Natural killer cell (primary cell): Measurements from ENCODE around the gene CAMTA2. TPM values are rescaled to one million over a fixed set of nuclear protein-coding genes. Genes with fewer than 3 reads are reported as not detected.
A peak's percentile ranks its signal among the peaks of the same experiment; 100 is the strongest.

Experiments used
- ATAC-seq, 3 donors: fragments of 150-1000 bp in 2 of 3; fragments of 200-7000 bp in 1 of 3; cut with Tn5 transposase; 1 replicate in 1 of 3; 2 replicates in 2 of 3; pipeline ENCODE4 v1.10.0; 2021; ENCODE audit warnings: mild to moderate bottlenecking in 2 of 3, moderate library complexity in 2 of 3
- DNase-seq, 2 donors: peaks; one replicate each; pipeline versions ENCODE4 v3.0.0 to v3.0.0-alpha.2; 2013 to 2021; ENCODE audit warnings: mixed read lengths in 1 of 2
- H3K27ac ChIP-seq: one replicate; pipeline ENCODE4 v1.5.1; 2013; ENCODE audit warnings: mild to moderate bottlenecking, low read length
- H3K27me3 ChIP-seq: one replicate; pipeline ENCODE4 v1.6.1; 2013; ENCODE audit warnings: low read length; ENCODE audit not compliant: control insufficient read depth, insufficient read depth
- H3K36me3 ChIP-seq: one replicate; pipeline ENCODE4 v1.6.1; 2013; ENCODE audit warnings: low read length; ENCODE audit not compliant: control insufficient read depth, insufficient read depth
- H3K4me1 ChIP-seq: one replicate; pipeline ENCODE4 v1.6.1; 2013; ENCODE audit warnings: low read length; ENCODE audit not compliant: control insufficient read depth, insufficient read depth
- H3K4me3 ChIP-seq: one replicate; pipeline ENCODE4 v1.5.1; 2013; ENCODE audit warnings: low read length
- H3K9me3 ChIP-seq: one replicate; pipeline ENCODE4 v1.6.1; 2013; ENCODE audit warnings: low read length; ENCODE audit not compliant: control insufficient read depth, insufficient read depth
- H3K27ac Mint-ChIP-seq, 2 donors: one replicate each; pipeline ENCODE4 v1.8.0; 2022; ENCODE audit warnings: mild to moderate bottlenecking in 2 of 2, mixed read lengths in 2 of 2, moderate library complexity in 1 of 2
- H3K27me3 Mint-ChIP-seq, 2 donors: one replicate each; pipeline ENCODE4 v1.8.0; 2022; ENCODE audit warnings: low read depth in 2 of 2, mixed read lengths in 2 of 2
- H3K36me3 Mint-ChIP-seq: one replicate; pipeline ENCODE4 v1.8.0; 2022; ENCODE audit warnings: mixed read lengths
- H3K4me1 Mint-ChIP-seq, 2 donors: one replicate each; pipeline ENCODE4 v1.8.0; 2022; ENCODE audit warnings: mixed read lengths in 2 of 2
- H3K4me3 Mint-ChIP-seq: one replicate; pipeline ENCODE4 v1.8.0; 2022; ENCODE audit warnings: mild to moderate bottlenecking, moderate library complexity, mixed read lengths
- H3K9me3 Mint-ChIP-seq, 2 donors: one replicate each; pipeline ENCODE4 v1.8.0; 2022; ENCODE audit warnings: mixed read lengths in 2 of 2
- WGBS: methylation state at CpG from one replicate; pipeline ENCODE4 v1.1.7; 2013; ENCODE audit warnings: missing lambda C conversion rate; ENCODE audit not compliant: insufficient coverage; 5-methylcytosine and 5-hydroxymethylcytosine counted together
- intact Hi-C: fragments of 100-400 bp; cut with micrococcal nuclease; formaldehyde crosslinking; loops from one replicate; pipeline ENCODE4 v1.14.2; 2022
- total RNA-seq, 4 donors: library from RNA; stranded (reverse); fragments of 120-200 nt in 1 of 4; gene quantifications; one replicate each; pipeline versions ENCODE4 v1.2.3 to v1.2.4, GENCODE V29; 2013 to 2022
- TF ChIP-seq, protein P1 (sequence below): fragments of 200-600 bp; IDR thresholded peaks from one replicate; pipeline ENCODE4 v1.8.0; 2022; ENCODE audit warnings: antibody characterized with exemption

The CAMTA2 gene
- total RNA-seq, 3 donors from 2014 or later (not counting 1 experiment from before 2014, with no cell fraction given): 56.2 to 69.5 (median 69.4) TPM

DNA sequence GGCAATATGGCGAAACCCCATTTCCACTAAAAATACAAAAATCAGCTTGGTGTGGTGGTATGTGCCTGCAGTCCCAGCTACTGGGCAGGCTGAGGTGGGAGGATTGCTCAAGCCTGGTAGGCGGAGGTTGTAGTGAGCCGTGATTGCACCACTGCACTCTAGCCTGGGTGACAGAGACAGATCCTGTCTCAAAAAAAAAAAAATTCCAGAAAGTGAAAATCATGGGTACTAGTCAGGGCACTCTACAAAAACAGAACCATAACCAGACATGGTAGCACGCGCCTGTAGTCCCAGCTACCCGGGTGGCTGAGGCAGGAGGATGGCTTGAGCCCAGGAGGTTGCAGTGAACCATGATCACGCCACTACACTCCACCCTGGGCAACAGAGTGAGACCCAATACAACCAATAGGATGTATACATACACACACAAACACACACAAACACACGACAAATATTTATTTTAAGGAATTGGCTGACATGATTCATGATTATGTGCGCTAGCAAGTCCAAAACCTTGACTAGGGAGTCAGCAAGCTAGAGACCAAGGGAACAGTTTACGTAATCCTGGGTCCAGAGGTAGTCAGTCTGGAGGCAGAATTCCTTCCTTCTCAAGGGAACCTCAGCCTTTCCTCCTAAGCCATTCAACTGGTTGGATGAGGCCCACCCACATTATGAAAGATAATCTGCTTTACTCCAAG, 67.0 kb downstream of the CAMTA2 start:
- Histone ChIP-seq H3K27ac (no peak overlapping the region), H3K27me3 (no peaks in the 10 kb centered on the region), H3K4me1 (no peaks in the 10 kb centered on the region), H3K9me3 (no peaks in the 10 kb centered on the region), H3K36me3 (no peaks in the 10 kb centered on the region), H3K4me3 (no peak overlapping the region)
- 94% methylated on average over 9 of the region's 10 CpGs for WGBS
- DNase-seq: no peak
- Mint-ChIP-seq H3K27ac (no peak overlapping the region), H3K9me3 (no peaks in the 10 kb centered on the region), H3K4me1 (no peaks in the 10 kb centered on the region), H3K4me3 (no peak overlapping the region), H3K36me3 (no peaks in the 10 kb centered on the region), H3K27me3 (no peaks in the 10 kb centered on the region)
- ATAC-seq: peak in 1 of 3 donors; percentile 43
- intact Hi-C loops: no loop called here
- TF ChIP-seq, protein P1, sequence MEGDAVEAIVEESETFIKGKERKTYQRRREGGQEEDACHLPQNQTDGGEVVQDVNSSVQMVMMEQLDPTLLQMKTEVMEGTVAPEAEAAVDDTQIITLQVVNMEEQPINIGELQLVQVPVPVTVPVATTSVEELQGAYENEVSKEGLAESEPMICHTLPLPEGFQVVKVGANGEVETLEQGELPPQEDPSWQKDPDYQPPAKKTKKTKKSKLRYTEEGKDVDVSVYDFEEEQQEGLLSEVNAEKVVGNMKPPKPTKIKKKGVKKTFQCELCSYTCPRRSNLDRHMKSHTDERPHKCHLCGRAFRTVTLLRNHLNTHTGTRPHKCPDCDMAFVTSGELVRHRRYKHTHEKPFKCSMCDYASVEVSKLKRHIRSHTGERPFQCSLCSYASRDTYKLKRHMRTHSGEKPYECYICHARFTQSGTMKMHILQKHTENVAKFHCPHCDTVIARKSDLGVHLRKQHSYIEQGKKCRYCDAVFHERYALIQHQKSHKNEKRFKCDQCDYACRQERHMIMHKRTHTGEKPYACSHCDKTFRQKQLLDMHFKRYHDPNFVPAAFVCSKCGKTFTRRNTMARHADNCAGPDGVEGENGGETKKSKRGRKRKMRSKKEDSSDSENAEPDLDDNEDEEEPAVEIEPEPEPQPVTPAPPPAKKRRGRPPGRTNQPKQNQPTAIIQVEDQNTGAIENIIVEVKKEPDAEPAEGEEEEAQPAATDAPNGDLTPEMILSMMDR: no peak

DNA sequence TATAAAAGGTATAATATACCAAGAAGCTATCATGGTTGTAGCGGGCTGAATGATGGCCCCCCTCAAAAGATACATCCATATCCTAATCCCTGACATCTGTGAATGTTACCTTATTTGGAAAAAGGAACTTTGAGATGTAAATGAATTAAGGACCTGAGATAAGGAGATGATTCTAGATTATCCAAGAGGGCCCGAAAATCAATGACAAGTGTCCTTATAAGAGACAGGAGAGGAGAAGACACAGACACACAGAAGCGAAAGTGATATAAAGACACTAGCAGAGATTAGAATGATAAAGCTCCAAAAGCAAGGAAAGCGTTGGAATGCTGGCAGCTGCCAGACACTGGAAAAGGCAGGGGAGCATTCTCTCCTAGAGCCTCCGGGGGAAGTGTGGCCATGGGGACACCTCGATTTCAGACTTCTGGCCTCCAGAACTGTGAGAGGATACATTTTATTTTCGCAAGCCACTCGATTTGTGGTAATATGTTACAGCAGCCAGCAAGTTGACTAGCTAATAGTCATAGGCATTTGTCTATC, 67.9 kb downstream of the CAMTA2 start:
- Histone ChIP-seq H3K27ac (no peak overlapping the region), H3K36me3 (no peaks in the 10 kb centered on the region), H3K27me3 (no peaks in the 10 kb centered on the region), H3K9me3 (no peaks in the 10 kb centered on the region), H3K4me1 (no peaks in the 10 kb centered on the region), H3K4me3 (no peak overlapping the region)
- no peak overlapping the region for H3K27ac Mint-ChIP-seq
- H3K27me3 Mint-ChIP-seq: no peaks in the 10 kb centered on the region
- DNase-seq: no peak
- WGBS: 96% methylated on average over 5 of the region's 8 CpGs
- ATAC-seq: no peak
- H3K36me3 Mint-ChIP-seq: no peaks in the 10 kb centered on the region
- H3K4me1 Mint-ChIP-seq: no peaks in the 10 kb centered on the region
- intact Hi-C loops: no loop called here
- H3K4me3 Mint-ChIP-seq: no peak overlapping the region
- H3K9me3 Mint-ChIP-seq: no peaks in the 10 kb centered on the region
- TF ChIP-seq, protein P1: no peak

Other genes with a start within 250 kb of the CAMTA2 start
- gene ZMYND15, start 247.8 kb downstream of the CAMTA2 start, total RNA-seq: 1 to 10 TPM in 1 of 3 donors, under 1 TPM in 2; 0.52 to 3.5 (median 0.93) TPM
- gene CXCL16, start 247.7 kb downstream of the CAMTA2 start, total RNA-seq: 10 to 100 TPM in 2 of 3 donors, 1 to 10 TPM in 1; 4.0 to 31.8 (median 16.0) TPM
- gene TM4SF5, start 215.8 kb downstream of the CAMTA2 start, total RNA-seq: not detected
- gene VMO1, start 201.3 kb downstream of the CAMTA2 start, total RNA-seq: 1 to 10 TPM; 1.2 to 4.8 (median 1.3) TPM
- gene GLTPD2, start 198.7 kb downstream of the CAMTA2 start, total RNA-seq: not detected
- gene PSMB6, start 191.5 kb downstream of the CAMTA2 start, total RNA-seq: 10 to 100 TPM; 69.4 to 79.3 (median 70.0) TPM
- gene PLD2, start 180.5 kb downstream of the CAMTA2 start, total RNA-seq: 10 to 100 TPM; 20.8 to 22.7 (median 21.3) TPM
- 100 to 1,000 TPM; 103 to 122 (median 110) TPM for gene MINK1, start 154.3 kb downstream of the CAMTA2 start, total RNA-seq
- 10 to 100 TPM; 24.4 to 30.2 (median 27.5) TPM for gene C17orf107, start 88.1 kb downstream of the CAMTA2 start, total RNA-seq
- 10 to 100 TPM; 11.8 to 17.9 (median 11.8) TPM for gene CHRNE, start 84.6 kb downstream of the CAMTA2 start, total RNA-seq
- 1 to 10 TPM in 2 of 3 donors, under 1 TPM in 1; 0.25 to 4.3 (median 2.2) TPM for gene GP1BA, start 55.4 kb downstream of the CAMTA2 start, total RNA-seq
- gene SLC25A11, start 47.6 kb downstream of the CAMTA2 start, total RNA-seq: 10 to 100 TPM; 34.7 to 47.5 (median 42.5) TPM
- 100 to 1,000 TPM; 149 to 189 (median 177) TPM for gene RNF167, start 47.4 kb downstream of the CAMTA2 start, total RNA-seq
- gene PFN1, start 39.1 kb downstream of the CAMTA2 start, total RNA-seq: 1,000 to 10,000 TPM; 1,278 to 1,379 (median 1,308) TPM
- gene ENO3, start 36.6 kb downstream of the CAMTA2 start, total RNA-seq: 10 to 100 TPM; 26.1 to 28.4 (median 26.6) TPM
- 10 to 100 TPM; 45.7 to 60.2 (median 59.6) TPM for gene SPAG7, start 19.9 kb downstream of the CAMTA2 start, total RNA-seq
- gene INCA1, start 9.8 kb upstream of the CAMTA2 start, total RNA-seq: under 1 TPM in 2 of 3 donors, not detected in 1; 0.39 to 0.54 TPM
- 10 to 100 TPM; 17.1 to 28.6 (median 22.2) TPM for gene KIF1C, start 10.3 kb upstream of the CAMTA2 start, total RNA-seq
- not detected for gene SLC52A1, start 47.8 kb upstream of the CAMTA2 start, total RNA-seq
- gene ZFP3, start 90.8 kb upstream of the CAMTA2 start, total RNA-seq: 1 to 10 TPM; 3.8 to 7.2 (median 5.1) TPM
- 1 to 10 TPM; 2.8 to 6.5 (median 5.6) TPM for gene ZNF232, start 124.2 kb upstream of the CAMTA2 start, total RNA-seq
- gene USP6, start 128.4 kb upstream of the CAMTA2 start, total RNA-seq: under 1 TPM; 0.07 to 0.34 (median 0.13) TPM
- 1 to 10 TPM; 5.1 to 7.9 (median 6.1) TPM for gene ZNF594, start 204.2 kb upstream of the CAMTA2 start, total RNA-seq
- 1 to 10 TPM; 3.9 to 10.0 (median 8.0) TPM for gene SCIMP, start 247.2 kb upstream of the CAMTA2 start, total RNA-seq